GM04503 (cell line): ENCODE results near the gene GFOD2.

Source experiments
- DNase-seq: peaks from one replicate; pipeline ENCODE4 v3.0.0-alpha.2; 2012; ENCODE audit warnings: low read depth

The GFOD2 gene

DNA sequence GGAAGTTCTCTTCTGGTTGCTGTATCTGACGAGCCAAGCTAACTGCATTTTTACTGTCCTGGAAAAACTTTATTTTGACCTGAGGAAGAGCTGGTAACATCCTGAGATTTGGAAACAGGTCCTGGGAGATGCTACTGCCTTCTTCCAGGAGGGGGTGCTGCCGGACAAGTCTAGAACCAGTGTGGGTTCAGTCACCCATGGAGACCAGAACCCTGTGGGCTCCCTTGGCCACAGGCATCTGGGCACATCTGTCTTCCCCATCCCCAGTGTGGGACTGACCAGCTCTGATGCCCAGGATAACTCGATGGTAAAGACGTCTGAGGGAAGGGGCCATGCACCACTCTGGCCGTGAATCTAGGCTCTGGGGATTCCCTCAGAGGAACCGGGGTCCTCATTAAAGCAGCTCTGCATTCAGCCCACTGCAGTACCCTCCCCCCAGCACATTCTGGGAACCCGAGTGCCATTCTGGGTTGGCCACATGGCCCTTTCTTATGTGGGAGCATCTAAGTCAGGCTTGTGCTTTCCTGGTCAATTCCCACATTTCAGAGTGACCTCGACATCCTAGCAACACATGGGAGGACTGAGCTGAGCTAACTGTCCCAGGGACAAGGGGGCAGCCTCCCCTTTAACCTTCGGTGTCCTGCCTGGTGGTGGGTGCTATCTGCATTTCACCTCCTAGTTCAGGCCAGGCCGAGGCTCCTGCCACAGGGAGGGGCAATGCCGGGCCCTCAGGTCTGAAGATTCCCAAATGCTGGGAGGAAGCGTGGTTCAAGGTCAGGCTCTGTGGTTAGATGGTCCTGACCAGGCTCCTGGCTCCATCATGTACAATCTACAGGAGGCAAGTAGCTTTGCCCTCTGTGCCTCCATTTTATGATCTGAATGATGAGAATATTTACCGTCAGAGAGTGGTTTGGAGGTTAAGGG lies 46.1 kb downstream of the GFOD2 start:
- DNase-seq = peak; percentile 30

DNA sequence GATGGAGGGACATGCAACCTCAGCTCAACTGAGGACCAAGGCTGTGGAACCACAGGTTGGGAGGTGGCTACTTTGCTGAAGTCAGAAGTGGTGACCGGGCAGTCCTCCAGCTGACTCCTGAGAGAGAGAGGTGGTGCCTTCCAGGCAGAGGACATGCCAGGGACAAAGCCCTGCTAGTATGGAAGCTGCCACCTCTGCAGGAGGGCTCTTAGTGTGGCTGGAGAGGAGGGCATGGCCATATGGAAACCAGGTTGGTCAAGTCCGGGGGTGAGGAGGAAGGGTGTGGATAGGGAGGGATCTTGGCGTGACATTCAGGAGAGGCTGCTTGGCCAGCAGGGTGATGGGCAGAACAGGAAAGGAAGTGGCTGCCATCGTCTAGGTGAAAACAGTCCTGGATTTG lies 46.8 kb downstream of the GFOD2 start:
- no peak for DNase-seq

DNA sequence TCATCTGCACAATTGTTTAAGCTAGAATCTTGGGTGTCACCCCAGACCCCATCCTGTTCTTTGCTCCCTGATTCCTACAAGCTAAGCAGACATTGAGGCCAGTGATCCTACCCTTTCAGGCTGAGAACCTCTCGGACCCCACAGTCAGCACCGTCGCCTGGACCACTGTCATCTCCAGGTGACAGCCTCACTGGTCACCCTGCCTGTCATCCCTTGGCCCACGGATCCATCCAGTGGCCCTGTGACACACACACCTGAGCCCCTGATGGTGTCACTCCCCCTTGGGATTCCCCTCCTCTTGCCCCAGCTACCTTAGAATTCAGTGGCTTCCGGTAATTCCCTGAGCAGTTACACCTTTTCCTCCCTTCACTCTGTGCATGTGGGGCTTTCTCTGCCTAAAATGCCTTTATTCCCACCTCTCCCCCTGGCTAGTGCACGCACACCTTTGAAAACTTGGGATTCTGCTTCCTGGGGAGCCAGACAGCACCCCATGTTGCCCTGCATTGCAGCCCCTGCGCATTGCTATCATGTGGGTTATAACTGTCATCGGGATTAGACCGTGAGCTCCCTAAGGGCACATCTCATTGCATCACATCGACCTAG lies 49.5 kb downstream of the GFOD2 start:
- no peak for DNase-seq

DNA sequence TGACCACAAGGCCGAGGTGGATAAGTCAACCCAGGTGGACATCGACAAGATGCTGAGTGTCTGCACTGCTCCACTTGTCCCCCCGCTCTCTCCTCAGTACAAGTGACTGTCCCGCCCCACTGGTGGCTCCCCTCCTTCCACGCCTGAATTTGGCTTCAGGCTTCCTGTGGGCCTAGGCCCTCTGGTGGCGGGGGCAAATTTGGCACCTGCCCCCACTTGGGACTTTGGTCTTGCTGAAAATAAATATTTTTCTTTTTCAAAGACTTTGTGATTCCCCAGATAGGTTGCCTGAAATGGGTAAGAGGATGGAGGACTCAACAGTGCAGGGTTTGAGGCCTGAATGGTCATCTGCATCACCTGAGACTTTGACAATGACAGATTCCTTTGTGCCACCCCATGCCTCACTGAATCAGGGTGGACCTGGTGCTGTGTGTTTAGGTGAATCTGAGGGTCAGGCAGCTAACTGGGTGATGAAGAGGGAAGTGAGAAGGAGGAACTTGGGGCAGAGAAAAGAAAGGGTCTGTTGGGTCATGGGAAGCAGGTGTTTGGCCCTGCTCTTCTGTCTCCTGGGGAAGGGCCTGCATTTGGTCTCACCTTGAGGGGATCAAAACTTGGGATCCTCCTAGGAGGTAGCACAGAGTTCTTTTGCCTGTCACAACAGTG lies 50.5 kb downstream of the GFOD2 start:
- DNase-seq = no peak

DNA sequence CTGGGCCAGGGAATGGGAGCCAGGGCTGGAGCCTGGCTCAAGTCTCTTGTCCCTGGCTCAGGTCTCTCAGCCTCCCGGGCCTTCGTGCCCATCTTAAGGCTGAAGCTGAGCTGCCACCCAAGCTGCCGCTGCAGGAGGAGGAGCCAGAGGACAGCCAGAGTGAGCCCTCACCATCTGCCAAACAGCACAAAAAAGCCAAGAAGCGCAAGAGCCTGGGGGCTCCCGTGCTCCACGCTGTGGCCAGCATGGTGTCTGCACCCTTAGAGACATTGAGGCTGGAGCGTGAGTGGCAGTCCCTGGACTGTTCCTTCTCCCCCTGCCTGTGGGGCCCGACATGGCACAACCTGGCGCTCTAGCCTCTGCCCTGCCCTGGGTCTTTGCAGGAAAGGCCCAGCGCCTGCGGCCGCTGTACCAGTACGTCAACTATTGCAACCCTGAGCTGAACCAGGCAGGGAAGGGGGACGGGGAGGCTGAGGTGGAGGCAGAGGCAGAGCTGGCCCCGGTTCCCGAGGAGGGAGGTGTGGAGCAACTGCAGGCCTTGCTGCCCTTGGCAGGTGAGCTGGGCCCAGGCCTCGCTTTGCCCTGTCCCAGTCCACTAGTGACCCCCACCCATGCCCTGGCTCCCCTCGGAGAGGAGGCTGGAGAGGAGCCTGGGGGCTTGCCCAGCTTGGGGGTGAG lies 51.2 kb downstream of the GFOD2 start:
- DNase-seq = peak; percentile 71

DNA sequence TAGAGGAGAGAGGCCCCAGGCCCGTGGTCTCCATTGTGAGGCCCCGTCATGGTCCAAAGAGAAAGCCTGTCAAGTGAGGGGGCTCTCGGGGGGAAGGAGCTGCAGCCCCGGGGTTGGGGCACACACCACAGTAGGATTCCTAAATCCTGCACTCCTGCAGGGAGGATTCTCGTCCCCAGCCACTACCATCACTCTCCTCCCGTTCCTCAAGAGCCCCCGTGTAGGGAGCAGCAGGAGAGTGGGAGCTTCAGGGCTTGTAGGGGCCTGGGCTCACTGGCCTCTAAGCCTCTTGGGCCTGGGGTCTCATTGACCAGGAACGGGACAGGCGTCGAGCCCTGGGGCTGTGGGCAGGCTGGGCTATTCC lies 51.7 kb downstream of the GFOD2 start:
- DNase-seq = no peak

DNA sequence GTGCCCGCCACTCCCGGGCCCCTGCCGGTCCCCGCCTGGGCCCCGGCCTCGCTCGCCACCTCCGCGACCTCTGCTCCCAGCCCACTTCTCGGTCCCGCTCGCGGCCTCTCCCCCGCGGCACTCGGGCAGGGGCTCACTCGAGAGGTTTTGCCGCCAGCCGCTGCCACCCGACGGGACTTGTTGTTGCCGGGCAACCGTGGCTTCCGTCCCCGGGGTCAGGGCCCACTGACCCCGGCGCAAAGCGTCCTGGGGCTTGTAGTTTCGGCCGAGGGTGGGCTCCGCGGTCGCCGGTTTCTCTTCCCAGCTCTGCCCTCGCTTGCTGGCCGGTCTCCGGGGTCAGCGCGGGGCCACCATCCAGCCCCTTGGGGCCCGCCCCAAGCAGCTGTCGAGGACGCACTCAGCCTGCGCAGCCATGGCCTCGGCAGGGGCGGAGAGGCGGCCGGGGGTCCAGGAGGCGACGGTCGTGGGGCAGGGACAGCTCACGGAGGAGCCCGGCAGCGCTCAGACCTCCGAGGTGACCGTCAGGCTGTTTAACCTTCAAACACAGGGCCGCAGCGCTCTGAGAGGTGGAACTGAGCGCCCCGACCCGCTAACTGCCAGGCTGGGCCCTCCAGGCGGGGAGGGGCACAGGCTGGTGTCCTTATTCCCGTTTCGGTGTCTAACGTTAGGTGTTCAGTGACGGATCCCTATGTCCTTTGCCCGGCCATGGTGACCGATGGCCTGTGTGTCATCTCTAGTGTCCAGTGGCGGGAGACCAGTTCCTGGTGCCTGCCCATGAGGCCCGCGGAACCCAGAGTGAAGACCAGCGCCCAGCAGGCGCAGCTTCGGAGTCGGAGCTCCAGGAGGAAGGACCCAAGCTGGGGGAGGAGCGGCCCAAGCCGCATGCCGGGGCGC lies 52.3 kb downstream of the GFOD2 start, which contains the start of the genes C16orf86 and ENKD1:
Gene C16orf86, plus strand, starts transcription at position 256 of the 894 bp plus-strand sequence. Its CDS starts 157 bp downstream, at position 413.
Gene ENKD1, minus strand, starts transcription at position 192 of the 894 bp plus-strand sequence. CDS start 308 bp downstream, outside the sequence.
- no peak for DNase-seq

DNA sequence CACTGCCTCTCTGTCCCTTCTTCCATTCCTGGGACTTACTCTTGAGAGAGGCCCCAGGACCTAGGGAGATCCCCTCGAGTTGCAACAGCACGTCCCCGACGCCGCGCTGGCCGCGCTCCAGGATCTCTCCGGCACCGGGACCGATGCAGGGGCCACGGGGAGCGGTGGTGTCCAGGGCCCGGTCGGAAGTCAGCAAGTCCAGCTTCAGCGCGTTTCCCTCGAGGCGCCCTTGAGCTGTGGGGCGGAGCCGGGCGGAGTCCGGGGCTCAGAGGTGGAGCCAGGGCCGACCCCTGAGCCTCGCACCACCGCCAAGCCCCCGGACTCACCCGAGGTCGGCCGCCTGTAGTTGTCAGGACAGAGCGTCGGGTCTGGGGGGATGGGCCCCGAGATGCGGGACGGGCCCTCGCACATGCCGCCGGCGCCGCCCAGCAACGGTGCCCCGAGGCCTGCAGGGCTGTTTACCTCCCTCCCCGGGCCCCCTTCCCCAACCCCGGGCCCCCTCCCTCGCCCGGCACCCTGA lies 53.0 kb downstream of the GFOD2 start:
- DNase-seq = no peak

DNA sequence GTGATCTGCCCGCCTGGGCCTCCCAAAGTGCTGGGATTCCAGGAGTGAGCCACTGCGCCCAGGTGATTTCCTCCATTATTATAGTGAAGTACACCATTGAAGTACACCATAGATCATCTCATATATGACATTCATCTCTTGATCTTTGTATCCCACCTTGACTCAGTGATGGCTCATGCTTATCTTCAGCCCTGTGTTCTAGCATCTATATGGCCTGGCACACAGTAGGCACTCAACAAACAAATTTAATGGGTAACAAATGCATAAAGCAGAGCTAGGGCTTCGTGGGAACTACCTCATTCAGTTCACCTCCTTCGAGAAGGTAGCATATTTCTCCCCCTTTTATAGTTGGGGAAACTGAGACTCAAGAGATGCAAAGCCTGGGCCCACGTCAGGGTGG lies 53.5 kb downstream of the GFOD2 start:
- no peak for DNase-seq

DNA sequence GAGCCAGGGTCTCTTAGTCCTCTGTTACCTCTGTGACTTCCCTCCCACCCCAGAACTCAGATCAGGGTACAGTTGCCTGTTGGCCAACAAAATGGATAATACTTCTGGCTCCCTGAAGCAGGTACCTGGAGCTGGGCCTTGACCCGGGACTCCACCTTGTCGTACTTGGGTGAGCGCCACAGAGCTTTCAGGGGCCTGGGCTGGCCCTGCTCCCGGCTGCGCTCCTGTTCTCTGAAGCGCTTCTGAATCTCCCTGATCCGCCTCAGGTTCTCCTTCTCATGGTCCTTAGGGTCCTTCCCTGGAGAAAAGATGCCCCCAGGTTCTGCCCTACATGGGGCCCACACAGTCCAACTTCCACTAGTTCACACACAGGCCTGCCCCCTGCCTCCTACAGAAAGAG lies 54.2 kb downstream of the GFOD2 start:
- DNase-seq = no peak

DNA sequence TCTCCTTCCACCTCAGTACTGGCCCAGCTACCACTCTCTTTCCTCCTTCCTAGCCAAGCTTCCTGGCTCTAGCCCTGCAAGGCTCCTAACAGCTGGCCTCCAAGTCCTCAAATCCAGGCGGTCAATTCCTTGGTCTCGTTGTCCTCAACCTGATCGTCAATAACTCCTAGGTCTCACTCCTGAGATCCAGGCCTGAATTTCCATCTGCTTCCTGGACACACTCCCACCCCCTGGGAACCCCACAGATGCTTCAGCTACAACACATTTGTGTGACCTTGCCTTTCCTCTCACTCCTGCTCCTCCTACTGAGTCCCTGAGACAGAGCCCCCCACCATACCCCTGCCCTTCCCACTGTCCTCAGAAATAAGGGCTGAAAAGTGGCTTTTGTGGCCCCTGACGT lies 54.9 kb downstream of the GFOD2 start:
- no peak for DNase-seq

DNA sequence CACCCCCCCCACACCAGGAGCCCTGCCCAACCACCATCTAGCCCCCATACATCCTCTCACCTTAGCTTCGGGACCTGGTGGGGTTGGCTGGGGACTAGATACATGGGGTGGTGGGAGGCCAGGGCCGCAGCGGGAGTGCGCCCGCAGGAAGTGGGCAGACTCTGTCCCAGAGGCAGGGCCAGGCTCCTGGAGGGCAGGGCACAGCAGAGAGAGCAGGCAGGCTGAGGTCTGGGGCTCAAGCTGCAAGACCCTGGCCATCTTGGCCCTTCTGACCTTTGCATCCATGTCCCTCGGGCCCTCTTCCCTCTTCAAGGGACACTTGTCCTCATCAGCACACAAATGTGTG lies 55.3 kb downstream of the GFOD2 start:
- no peak for DNase-seq

DNA sequence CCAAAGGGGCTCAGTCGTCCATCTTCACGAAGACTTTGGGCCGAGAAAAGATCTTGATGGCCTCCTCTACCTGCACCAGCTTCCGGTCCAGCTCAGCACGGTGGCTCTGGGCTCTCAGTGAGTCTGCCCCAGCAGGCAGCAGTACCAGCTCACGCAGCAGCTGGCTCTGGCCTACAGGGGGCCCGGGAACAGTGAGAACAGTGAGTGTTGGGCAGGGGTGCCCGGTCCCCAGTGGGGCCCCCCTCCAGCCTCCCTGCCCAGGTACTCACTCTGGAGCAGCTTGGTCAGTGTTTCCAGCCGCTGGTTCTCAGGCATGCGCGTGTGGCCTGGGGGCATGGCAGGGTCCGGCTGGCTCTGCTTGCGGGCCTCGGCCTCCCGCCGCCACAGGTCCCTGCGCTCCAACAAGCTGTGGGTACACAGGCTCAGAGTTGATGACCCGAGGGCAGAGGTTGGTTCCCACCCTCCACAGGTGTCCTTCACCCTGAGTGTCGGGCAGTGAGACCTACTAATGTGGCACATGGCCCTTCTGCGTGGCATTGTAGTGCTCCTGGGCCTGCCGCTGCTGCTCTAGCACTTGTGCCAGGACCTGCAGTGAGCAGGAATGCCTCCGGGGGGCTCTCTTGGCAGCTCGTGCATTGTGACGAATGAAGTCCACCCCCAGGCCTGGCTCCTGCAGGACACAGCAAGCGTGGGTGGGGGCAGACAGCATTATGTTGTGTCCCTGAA lies 55.8 kb downstream of the GFOD2 start:
- DNase-seq = no peak

DNA sequence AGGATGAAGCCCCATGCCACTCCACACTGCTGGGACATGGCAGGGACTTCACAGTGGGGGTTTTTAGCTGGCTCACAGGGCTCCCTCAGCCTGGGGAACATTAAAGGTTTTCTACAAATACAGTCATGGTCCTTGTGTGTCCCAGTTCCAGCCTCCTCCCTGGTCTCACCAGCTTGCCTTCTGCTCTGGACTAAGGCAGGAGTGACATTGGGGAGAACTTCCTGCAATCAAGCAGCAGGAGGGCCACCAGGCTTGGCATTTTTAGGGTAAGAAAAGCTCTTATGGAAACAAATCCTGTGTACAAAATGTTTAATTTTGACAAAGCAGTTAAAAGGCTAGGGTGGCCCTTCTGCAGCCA lies 56.5 kb downstream of the GFOD2 start:
- DNase-seq = no peak

DNA sequence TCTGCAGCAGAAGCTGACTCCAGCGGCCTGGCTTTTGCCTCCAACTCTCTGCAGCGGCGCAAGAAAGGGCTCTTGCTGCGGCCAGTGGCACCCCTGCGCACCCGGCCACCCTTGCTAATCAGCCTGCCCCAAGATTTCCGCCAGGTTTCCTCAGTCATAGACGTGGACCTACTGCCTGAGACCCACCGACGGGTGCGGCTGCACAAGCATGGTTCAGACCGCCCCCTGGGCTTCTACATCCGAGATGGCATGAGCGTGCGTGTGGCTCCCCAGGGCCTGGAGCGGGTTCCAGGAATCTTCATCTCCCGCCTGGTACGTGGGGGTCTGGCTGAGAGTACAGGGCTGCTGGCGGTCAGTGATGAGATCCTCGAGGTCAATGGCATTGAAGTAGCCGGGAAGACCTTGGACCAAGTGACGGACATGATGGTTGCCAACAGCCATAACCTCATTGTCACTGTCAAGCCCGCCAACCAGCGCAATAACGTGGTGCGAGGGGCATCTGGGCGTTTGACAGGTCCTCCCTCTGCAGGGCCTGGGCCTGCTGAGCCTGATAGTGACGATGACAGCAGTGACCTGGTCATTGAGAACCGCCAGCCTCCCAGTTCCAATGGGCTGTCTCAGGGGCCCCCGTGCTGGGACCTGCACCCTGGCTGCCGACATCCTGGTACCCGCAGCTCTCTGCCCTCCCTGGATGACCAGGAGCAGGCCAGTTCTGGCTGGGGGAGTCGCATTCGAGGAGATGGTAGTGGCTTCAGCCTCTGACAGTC lies 57.0 kb downstream of the GFOD2 start:
- no peak for DNase-seq

DNA sequence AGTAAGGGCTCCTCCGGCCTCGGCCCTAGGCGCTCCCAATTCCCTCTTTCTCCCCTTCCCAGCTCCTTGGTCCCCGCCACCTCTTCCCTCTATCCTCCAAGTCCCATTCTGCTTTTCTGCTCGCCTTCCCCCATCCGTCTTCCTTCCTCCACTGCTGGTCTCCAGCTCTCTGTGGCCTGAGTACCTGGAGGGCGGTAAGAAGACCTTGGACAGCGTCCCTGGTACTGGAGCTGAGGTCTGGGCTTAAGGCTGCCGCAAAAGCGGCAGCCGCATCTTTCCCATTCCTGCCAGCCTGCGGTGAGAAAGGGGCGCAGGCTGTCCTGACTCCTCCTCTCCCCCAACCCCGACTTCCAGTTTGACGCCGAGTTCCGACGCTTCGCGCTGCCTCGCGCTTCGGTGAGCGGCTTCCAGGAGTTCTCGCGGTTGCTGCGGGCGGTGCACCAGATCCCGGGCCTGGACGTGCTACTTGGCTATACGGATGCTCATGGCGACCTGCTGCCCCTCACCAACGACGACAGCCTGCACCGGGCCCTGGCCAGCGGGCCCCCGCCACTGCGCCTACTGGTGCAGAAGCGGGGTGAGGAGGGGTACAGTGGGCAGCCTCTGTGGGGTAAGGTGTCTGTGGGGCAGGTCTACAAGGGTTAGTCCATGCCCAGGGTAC lies 57.9 kb downstream of the GFOD2 start:
- no peak for DNase-seq

DNA sequence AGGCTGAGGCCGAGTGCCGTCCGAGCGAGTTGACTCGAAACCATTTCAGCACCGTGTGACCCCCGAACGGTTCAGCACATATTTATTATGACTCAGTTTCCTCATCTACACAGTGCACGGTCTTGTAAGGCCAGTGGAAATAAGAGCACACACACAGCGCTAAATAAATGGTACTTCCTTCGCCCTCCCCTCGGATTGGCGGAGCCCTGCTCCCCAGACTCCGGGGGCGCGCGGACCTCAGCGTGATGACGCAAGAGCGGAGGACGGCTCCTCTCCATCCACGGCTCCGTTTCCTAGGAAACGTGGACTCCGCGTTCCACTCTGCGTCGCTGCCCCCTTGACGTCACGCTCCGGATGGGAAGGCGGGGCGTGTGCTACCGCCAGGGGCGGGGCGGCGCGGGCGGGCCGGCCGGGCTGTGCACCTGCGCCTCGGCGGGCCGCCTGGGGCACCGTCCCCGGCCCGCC lies 58.5 kb downstream of the GFOD2 start, which contains the start of gene PARD6A:
Gene PARD6A, plus strand, starts transcription at position 397 of the 465 bp plus-strand sequence. CDS start 79 bp downstream, outside the sequence.
- peak; percentile 61 for DNase-seq

DNA sequence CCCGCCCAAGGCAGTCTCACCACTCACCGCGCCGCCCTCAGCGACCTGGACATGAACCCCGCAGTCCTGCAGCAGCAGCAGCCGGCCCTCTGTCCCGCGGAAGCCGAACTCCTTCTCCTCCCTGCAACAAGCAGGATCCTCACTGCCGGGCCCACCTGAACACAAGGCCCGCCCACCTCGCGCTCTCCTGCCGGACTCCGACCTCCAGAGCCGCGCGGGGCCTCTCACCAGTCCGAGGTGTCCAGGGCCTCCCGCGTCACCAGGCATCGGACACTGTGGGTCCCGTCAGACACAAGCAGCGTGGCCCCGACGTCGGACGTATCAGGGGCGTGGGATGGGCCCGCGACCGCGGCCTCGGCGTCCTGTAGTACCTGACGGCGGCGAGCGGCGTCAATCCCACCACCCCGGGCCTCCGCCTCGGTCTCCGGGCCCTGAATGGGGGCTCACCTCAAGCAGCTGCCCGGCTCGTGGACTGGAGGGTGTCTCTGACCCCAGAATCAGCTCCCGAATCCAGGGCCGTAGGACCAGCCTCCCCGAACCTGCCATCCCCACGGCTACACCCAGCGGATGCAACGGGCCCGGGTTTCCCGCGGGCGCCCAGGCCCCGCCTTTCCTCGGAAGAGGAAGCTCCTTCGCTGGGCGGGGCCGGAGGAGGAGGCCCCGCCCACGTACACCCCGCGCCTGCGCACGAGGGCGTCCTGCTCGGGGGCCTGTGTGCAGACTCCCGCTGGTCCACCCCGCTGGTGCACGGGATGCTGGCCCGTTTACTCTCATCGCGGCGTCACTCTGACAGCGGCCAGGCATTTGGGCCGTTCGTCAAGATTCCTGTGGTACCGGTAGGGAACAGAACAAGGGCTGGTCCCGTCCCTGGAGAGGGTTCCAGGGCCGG lies 59.2 kb downstream of the GFOD2 start, which contains the start of gene ACD:
Gene ACD, minus strand, starts transcription at position 586 of the 889 bp plus-strand sequence. Its CDS starts 40 bp downstream, at position 546.
- peak; percentile 51 for DNase-seq
